NCI-H82 (cell line): ENCODE data around the gene CERS4.
A peak's percentile ranks its signal among the peaks of the same experiment; 100 is the strongest.
"Not testable (repeated sequence)": the region's sequence is repeated elsewhere in the genome, so short reads cannot be mapped to it uniquely, and the experiment has no call there.

Experiments
- DNase-seq: peaks from one replicate; lab custom pipeline; 2025; lab: John Stamatoyannopoulos, UW

Gene CERS4

DNA sequence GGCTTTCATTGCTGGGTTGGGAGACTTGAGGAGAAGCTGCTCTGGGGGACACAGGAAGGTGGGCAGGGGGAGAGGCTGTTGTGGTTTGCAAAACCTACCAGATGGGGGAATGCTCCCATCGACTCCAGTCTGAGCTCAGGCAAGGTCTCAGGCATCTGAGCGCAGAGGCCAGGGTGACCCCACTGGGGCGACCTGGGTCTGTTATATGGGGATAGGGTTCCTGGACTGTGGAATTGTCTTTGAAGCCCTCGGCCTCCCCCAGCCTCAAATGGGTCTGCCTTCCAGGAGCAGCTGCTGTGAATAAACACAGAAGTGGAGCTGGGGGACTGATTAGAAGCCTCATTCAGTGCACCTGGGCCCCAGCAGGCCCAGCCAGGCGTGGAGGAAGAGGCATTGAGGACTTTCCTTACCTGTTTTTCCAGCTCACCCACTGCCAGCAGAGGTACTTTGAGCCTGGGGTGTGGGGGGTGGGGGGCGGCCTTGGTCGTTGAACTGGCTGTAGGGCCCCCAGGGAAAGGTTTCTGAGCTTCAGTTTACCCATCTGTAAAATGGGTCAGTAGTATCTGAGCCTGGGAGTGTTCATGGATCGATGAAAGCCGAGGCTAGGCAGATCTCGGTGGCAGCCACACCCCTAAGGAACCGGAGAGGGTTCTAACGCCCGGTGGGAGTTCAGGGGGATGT lies 1.4 kb downstream of the CERS4 start:
- no peak for DNase-seq

DNA sequence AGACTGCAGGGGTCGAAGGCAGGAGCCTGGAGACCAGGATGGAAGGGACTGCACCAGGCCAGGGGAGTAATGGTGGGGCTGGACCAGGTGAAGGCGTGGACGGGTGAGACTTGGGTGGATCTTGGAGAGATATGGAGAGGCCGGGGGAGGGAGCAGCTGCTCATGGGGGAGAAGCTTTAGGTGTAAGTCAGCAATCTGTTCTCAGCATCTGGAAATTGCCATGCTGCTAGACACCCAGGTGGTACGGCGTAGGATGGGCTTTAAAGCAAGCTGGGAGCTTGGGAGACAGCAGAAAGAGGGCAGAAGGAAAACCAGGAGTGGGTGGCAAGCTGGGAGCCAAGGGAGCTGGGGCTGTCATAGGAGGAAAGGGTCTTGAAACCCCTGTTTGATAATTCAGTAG lies 3.0 kb downstream of the CERS4 start:
- peak; percentile 51 for DNase-seq

DNA sequence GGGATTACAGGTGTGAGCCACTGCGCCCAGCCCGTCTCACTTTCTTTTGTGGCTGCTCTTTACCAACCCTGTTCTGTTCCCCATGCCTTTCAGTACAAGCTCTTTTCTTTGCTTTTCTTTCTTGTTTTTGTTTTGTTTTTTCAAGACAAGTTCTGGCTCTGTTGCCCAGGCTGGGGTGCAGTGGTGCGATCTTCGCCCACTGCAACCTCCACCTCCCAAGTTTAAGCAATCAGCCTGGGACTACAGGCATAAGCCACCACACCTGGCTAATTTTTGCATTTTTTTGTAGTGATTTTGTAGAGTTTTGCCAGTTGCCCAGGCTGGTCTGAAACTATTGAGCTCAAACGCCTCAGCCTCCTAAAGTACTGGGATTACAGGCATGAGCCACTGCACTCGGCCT lies 3.7 kb downstream of the CERS4 start:
- no peak for DNase-seq

DNA sequence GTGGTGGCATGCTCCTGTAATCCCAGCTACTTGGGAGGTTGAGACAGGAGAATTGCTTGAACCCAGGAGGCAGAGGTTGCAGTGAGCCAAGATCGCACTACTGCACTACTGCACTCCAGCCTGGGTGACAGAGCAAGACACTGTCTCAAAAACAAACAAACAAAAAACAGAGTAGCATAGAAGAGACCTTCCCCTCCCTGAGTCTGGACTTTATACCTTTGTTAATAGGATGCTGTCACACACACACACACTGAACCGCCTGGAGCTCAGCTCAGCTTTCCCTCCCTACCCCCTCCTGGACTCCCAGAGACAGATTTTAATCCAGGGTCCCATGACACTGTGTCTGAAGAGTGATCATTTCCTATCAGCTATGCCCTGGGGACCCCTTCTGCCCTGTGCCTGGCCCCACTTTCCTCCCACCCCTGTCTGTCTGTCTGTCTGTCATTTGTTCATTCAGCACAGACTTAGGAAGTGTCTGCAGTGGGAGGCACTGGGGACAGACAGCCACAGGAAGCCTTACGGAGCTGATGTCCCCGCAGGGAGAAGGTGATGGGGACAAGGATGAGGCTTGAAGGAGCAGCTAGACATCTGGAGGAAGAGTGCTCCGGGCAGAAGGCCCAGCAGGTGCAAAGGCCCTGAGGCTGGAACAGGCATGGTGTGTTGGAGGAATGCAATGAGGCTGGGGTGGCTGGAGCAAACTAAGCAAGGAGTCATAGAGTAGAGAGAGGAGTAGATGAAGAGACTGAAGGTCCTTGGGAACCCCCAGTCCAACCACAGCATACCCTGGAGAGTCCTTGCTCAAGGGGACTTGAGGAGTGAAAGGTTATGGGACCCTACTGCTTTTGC lies 4.9 kb downstream of the CERS4 start:
- no peak for DNase-seq

DNA sequence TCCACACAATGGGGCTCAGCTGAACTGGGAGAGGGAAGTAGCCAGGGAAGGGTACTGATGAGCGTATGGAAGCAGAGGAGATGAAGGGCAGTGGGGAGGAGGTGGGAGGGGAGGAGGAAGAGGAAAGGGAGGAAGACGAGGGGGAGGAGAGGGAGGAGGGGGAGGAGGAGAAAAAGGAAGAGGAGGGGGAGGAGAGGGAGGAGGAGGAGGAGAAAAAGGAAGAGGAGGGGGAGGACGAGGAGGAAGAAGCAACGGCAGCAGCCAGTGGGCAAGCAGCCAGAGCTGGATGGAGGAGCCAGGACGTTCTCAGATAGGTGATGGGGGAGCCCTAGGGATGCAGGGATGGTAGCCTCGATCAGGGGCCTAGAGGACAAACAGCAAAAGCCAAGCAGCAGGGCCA lies 5.6 kb downstream of the CERS4 start:
- no peak for DNase-seq

DNA sequence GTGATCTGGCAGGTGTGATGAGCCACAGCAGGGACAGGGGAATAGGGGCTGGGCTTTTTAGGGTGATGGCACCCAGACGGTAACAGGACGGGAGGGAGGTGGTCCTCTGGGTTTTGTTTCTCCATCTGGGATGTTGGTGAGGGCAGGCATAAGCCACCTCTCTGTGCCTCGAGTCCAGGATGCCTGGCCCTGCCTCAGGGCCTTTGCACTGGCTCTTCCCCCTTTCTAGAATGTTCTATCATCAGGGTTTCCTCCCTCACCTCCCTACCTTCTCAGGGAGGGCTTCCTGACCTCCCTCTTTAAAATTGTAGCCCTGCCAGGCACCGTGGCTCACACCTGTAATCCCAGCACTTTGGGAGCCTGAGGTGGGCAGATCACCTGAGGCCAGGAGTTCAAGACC lies 6.6 kb downstream of the CERS4 start:
- no peak for DNase-seq

DNA sequence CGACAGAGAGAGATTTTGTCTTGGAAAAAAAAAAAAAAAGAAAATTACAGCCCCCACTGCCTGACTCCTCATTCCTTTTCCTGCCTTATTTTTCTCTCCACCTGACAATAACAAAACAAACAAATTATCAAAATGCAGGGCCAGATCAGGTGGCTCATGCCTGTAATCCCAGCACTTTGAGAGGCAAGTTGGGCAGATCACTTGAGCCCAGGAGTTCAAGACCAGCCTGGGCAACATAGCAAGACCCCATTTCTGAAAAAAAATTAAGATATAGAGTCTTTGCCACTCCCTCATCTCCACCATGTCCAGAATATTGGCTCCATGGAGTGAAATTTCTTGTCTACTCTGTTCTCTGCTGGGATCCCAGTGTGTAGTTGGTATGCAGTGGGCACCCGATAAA lies 7.2 kb downstream of the CERS4 start:
- no peak for DNase-seq

DNA sequence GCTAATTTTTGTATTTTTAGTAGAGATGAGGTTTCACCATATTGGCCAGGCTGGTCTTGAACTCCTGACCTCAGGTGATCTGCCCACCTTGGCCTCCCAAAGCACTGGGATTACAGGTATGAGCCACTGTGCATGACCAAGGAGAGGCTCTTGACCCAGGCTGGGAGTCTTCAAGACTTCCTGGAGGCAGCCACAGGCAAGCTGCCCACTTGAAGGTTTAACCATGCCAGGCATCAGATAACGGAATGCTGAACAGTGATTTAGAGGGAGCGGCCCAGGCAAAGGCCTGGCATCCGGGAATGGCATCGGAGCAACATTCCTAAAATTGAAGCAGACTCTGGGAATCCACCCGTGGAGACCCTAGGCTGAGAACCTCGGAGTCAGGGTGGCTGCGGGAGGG lies 9.0 kb downstream of the CERS4 start:
- not testable (repeated sequence) for DNase-seq

DNA sequence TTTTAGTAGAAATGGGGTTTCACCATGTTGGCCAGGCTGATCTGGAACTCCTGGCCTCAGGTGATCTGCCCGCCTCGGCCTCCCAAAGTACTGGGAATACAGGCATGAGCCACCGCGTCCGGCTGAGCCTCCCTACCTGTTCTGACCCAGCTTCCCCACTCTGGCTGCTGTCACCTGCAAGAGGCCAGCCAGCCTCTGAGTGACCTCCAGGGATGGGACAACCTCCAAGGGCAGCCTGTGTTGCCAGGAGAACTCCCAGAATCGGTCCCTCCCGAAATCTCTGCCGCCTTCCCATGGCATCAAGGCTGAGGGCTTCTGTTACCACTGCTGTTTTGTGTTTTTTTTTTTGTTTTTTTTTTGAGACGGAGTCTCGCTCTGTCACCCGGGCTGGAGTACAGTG lies 11.3 kb downstream of the CERS4 start:
- DNase-seq: no peak

DNA sequence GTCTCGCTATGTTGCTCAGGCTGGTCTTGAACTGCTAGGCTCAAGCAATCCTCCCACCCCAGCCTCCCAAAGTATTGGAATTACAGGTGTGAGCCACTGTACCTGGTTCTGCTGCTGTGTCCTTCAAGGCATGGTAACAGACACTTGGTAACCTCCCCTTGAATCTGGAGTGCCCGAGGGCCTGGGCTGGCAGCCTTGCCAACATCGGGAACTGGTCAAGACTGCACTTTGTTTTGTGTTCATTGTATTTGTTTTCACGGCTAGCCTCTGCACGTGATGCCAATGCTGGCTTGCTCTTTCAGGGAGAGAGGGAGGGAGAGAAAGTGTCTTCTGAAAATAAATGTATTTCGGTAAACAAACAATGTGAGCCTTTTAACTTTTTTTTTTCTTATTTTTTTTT lies 12.0 kb downstream of the CERS4 start:
- no peak for DNase-seq

DNA sequence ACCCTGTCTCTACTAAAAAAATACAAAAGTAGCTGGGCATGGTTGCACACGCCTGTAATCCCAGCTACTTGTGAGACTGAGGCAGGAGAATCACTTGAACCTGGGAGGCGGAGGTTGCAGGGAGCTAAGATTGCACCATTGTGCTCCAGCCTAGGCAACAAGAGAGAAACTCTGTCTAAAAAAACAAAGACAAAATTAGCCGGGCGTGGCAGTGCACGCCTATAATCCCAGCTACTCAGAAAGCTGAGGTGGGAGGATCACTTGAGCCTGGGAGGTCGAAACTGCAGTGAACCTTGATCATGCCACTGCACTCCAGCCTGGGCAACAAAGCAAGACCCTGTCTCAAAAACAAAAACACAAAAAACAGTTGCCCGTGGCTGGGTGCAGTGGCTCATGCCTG lies 14.3 kb downstream of the CERS4 start:
- DNase-seq: not testable (repeated sequence)

DNA sequence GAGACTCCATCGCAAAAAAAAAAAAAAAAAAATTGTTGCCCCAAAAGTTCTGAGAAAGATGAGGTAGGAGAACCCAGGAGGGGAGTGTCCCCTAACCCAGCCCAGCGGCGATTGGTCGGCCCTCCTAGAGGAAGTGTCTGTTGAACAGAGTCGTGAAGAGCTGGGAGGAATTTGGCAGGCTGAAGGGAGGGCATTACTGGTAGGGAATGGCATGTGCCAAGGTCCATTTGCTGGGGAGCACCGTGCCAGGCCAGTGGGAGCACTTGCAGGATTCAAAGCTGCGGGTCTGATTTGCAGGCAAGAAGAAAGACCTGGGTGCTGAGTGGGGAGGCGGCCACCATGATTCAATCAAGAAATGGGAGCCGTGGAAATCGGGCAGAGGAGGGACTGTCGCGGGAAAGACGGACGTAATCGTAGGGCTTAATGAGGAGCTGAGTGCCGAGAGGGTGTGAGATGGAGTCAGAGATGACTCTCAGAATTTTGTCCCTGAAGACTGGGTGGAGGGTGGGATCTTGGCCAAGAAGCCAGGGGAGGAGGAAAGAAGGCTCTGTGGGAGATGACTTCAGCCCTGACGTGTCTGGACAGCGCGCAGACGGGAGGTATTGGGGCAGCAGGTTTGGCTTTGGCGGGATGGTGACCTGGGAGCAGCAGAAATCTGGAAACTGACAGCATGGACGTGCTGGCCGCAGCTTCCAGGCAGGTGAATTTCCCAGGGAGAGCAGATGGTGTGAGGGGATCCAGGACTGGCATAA lies 15.4 kb downstream of the CERS4 start:
- no peak for DNase-seq

DNA sequence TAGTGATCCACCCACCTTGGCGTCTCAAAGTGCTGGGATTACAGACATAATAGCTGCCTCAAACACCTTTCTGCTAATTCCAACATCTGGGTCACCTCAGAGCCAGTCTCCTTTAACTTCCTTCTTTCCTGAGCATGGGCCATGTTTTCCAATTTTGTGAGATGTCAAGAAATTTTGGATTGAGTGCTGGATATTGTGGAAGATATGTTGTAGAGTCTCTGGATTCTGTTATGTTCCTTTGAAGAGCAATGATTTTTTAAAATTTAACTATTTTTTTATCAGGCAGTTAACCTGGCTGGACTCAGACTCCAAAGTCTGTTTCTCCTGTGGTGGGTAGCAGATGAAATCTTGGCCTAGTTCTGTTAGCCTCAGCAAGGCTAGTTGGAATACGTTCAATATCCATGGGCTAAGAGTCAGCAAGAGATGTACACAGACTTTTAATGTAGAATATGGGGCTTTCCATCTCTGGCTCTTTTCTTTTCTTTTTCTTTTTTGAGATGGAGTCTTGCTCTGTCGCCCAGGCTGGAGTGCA lies 22.0 kb downstream of the CERS4 start:
- DNase-seq: no peak

DNA sequence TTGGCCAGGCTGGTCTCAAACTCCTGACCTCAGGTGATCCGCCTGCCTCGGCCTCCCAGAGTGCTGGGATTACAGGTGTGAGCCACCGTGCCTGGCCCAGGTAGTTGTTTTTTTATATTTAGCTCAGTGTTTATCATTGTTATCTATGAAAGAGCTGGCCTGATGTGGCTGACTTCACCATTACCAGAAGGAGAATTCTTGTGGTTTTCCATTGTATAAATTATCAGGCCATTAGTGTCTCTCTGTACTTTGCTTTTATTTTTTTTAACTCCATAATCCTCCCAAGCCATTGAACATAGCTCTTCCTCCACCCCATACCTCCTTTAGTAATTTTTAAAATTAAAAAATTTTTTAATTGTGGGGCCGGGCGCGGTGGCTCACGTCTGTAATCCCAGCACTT lies 24.2 kb downstream of the CERS4 start:
- DNase-seq: no peak

DNA sequence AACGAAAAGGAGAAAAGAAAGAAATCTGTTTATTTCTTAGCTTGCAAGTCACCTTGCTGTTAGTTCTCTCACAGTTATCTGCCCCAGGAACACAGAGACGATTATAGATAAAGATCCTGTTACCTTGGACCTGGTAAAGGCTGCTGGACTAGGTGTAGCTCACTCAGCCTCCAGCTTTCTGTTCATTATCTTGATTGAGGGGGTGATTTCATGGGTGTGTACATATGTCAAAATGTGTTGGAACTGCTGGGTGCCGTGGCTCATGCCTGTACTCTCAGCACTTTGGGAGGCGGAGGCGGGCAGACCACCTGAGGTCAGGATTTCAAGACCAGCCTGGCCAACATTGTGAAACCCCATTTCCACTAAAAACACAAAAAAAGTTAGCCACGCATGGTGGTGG lies 27.9 kb downstream of the CERS4 start:
- no peak for DNase-seq

DNA sequence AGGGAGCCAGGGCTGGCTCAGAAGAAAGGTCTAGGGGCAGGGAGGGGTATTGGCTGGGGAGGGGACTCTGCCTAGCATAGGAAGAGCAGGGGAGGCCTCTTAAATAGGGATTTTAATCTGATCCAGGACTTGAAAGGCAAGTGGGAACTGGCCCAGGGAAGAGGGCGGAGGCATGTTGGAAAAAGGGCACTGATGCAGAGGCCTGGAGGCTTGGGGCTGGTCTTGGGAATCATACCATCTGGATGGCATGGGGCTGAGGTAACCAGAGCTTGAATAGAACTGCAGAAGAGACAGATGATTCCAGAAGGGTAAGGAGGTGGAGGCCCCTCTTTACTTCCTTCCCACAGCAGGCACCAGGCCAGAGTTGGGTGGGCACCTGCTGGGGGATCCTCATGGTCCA lies 29.1 kb downstream of the CERS4 start:
- DNase-seq: peak; percentile 77

DNA sequence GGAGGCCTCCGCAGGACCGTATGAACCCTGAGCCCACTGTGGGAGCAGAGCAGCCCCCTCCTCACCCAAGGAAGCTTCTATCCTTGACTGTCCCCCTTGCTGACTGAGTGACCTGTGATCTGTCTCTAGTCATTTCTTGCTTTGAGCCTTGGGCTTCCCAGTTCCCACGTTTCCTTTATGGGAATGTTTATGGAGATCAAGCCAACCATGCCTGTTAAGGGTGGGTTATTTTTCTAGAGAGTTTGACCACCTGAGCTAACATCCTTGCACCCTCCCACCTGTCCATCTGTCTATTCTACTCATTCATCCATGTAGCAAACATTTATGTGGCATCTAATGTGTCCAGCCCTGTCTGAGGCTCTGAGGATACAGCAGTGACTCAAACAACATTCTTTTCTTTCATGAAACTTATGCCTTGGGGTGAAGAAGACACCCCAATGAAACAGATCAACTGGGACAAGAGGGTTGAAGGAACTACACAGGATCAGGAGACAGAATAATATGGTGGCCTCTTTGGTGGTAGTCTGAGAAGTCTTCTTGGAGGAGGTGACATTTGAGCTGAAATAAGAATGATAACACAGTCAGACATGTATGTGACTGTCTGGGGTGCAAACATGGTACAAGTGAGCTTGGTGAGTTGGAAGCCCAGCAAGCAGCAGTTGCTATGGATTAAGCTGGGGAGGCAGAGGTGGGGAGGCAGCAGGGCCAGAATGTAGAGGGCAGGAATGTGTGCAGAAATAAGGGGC lies 30.5 kb downstream of the CERS4 start:
- no peak for DNase-seq

DNA sequence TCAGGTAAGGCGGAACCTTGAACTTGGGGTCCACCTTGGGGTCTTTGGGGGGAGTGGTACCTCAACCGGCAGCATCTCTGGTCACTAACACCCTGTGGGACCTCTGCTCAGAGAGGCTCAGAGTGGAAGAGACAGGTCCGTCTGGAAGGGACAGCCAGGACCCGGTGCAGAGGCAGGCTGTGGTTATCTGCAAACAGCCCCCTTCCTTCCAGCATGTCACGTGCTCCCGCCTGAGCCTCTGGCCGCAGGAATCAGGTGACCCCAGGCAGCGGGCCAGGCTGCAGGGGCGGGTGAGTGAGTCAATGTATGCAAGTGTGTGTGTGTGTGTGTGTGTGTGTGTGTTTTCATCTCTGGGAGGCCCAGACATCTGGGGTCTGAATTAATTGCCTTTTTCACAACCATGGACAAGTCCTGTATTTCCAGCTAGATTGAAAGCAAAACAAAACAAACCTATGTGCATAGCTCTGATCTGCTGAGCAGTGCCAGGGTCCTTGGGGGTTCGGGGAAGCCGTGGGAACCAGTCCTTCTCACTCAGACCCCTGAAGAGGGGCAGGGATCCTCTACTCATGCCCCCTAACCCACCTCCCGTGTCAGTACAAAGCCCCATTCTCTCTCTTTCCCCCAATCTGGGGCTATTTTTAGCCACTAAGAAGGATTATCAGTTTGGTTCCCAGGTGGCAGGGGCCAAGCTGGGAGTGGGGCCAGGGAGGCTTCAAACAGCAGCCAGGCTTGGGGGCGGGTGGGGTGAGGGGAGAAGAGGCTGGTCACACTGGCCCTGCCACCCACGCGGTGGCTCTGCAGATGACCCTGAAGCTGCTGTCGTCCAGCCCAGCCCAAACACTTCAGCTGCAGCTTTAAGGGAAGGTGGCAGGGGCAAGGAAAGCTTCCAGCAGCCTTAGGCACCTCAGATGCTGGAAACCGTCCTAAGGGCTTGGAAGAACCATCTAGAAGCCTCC lies 31.4 kb downstream of the CERS4 start:
- peak; percentile 94 for DNase-seq

DNA sequence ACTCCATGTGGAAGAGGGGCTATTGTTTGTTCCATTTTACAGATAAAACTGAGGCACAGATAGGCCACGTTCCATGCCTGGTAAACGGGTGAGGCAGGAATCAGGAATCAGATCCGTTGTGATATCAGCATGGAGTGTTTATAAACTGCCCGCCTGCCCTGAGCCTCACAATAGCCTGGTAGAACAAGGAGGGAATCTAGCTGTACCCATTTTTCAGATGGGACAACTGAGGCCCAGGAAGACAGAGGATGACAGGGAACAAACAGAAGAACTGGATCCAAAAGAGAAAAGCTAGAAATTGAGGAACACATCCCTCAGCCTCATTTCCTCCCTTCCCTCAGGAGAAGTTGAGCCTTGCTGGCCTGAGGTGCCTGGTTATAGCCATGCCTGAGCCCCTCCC lies 32.5 kb downstream of the CERS4 start:
- DNase-seq: no peak

DNA sequence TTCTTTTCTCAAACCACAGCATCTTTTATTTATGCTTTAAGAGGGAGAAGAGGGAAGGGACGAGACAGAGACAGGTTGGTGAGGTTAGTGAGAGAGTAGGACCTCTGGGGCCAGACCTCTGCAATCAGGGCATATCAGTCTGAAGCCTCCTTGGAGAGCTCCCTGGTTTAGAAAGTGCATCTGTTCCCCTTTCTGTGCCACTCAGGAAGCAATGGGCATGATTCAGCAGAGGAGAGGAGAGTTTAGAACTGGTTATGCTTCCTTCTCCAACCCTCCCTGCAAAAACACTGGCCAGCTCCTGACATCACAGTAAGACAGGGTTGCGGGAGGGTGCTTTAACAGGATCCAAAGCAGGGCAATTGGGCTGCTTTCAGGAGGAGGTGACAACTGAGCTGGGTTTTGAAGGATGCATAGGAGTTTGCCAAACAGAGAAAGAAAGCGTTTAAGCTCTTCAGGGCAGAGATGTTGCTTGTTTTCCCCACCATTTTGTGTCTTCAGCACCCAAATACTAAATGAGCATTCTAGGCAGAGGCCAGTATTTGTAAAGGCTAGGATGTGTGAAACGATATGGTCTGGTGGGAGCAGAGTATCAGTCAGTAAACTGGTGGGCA lies 33.1 kb downstream of the CERS4 start:
- no peak for DNase-seq
